ENCODE data around the gene CALN1.

The CALN1 gene

DNA sequence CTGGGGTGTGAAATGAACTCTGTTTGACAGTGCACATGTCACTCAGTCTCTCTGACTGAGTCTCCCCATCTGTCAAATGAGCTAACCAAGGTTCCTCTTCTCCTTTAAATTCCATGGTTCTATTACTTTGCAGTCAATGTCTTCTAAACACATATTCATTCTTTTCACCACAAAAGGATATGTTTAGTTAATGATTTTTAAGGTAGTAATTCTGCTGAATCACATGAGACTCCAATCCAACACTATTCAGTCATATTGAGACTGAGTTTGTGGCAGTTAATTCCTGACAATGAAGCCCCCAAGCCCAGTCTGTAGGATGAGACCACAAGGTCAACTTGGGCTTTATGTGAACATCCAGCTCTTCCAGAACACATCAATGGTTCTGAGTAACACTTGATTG lies 85.3 kb downstream of the CALN1 start:
- in situ Hi-C loops (cut with MboI; ENCODE audit: low sequenced_read_pairs): no loop called here

DNA sequence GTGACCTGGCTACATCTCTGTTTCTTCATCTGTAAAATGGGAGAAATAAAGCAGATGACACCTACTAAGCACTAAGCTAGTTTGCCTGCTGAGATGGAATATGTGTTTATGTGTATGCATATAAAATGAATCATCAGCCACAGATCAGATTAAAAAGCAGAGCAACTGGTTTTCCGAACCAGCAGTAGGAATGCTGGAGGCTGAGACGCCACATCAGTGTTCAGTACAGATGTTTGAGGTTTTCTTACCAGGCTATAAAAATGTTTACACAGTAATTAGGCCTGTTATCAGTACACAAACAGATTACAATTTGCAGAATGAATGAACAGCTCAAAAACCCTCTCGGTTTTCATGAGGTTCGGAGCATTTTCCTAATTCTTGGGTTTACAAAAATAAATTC lies 85.8 kb downstream of the CALN1 start:
- in situ Hi-C loops (cut with MboI; ENCODE audit: low sequenced_read_pairs): no loop called here

DNA sequence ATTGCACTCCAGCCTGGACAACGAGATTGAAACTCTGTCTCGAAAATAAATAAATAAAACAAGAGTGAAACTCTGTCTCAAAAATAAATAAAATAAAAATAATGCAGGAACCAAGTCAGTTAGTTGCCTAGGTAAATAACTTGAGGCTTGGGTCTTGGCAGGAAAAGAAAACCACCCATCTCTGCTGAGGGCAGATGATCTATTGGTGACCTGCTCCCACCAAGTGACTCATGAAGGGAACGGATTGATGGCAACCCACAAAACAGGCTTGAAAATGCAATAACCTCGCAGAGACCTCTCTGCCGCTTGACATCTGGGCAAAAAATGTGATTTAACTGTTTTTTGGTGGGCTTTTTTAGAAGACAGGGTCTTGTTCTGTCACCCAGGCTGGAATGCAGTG lies 86.6 kb downstream of the CALN1 start:
- in situ Hi-C loops (cut with MboI; ENCODE audit: low sequenced_read_pairs): no loop called here

DNA sequence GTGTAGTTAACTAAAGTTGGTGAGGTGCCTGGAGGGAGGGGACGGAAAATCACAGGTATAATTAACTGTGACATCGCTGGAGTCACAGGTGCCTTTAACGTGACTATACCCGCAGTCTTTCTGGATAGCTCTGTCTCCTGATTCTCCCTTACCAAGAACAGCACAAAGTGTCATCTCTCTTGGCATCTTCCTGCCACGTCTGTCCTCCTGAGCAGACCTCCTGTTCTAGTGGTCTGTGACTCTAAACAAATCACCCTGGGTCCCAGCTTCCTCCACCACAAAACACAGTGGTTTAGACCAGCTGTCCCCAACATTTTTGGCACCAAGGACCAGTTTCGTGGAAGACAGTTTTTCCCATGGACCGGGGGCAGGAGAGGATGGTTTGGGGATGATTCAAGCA lies 90.5 kb downstream of the CALN1 start:
- in situ Hi-C loops (cut with MboI; ENCODE audit: low sequenced_read_pairs): no loop called here

DNA sequence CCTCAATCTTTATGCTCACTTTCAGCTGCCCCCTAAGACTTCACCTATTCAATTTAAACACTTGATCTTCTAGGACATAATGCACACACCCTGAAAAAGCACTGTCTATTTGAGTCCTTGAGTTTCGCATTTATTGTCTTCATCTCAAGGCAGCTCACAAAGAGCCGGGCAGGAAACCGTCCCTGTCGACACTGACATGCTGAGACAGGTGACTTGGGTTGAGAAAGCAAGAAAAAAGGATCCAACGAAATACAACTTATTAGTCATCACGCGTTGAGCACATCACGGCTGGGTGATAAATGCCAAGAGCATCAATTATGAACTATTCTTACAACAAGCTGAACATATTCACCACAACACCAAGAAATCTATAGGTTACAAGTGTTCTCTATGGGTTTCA lies 91.1 kb downstream of the CALN1 start:
- in situ Hi-C loops (cut with MboI; ENCODE audit: low sequenced_read_pairs): no loop called here

DNA sequence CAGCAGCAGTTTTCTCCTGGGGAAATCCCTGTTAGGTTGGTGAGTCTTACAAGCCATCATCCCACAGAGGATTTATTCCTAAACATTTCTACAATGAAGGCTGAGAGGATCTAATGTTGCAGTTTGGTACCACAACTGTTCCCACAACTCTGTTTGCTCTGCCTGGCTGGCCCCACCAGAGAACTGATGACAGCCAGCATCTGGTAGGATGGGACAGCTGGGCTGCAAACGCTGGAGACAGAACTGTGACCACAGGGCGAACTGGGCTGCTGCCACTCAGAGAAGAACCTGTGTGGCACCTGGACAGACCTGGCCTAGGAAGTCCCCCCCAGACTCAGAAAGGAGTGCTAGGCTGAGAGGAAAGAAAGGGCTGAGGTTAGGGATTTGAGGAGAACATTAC lies 94.8 kb downstream of the CALN1 start:
- in situ Hi-C loops (cut with MboI; ENCODE audit: low sequenced_read_pairs): no loop called here

DNA sequence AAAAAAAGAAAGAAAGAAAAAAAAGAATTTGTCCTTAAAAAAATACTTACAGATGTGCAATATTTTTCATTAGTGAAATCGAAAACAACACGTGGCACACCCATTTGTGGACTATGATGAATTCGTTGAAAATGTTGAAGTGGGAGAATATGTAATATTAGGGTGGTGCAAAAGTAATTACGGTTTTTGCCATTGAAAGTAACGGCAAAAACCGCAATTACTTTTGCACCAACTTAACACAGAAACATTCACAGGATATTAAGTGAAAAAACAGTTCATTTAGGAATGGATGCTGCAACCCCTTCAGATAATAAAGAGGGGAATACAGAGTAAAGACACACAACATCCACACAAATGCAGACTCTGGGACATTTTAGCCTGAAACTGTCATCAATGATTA lies 96.0 kb downstream of the CALN1 start:
- in situ Hi-C loops (cut with MboI; ENCODE audit: low sequenced_read_pairs): no loop called here

DNA sequence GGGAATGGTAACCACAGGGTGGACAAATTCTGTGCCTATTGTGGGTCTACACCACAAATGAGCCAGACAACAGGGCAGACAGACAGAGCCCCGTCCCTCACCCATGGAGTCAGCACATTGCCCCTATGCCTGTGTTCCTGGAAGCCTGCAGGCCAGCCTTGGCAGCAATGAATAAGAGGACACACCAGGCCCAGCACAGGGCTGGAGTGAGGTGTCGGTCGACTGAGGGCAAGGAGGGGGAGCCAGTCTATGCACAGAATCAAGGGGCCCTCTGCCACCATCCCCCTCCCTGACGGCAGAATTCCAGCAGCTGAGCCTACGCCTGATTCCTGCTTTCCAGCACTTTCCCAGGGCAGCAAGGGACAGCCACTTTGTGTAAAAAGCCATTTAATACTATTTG lies 98.2 kb downstream of the CALN1 start:
- in situ Hi-C loops (cut with MboI; ENCODE audit: low sequenced_read_pairs): no loop called here

DNA sequence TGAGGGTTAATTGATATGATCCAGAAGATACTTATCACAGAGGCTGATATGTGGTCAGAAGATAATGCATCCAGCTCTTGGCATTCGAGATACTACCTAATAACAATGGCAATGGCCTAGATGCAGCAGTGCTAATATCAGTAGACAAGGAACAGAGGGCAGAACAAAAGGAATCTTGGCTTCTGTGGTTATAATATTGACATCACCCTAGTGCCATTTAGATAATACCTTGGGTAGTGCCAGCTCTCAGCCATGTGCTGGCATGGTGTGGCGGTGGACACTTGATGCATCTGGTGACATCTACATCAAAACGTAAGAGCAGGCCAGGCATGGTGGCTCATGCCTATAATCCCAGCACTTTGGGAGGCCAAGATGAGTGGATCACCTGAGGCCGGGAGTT lies 101.8 kb downstream of the CALN1 start:
- in situ Hi-C loops (cut with MboI; ENCODE audit: low sequenced_read_pairs): no loop called here

DNA sequence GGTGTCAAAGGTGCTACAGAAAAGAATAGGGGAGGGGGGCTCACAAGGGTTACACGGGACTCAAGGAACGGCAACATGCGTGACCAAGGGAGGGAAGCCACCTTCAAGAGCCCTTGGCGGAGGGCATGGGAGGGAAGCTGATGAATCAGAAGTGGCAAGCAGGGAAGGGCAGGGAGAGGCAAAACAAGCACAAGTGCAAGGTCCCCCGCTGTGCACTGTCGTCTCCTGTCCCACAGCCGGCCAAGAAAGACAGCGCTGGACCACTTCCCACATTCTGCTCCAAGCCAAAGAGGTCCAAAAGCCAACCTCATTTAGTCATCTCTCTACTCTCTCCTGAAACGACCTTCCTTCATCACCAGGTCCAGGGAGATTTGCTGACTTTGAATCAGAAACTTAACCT lies 102.7 kb downstream of the CALN1 start:
- in situ Hi-C loops (cut with MboI; ENCODE audit: low sequenced_read_pairs): no loop called here

DNA sequence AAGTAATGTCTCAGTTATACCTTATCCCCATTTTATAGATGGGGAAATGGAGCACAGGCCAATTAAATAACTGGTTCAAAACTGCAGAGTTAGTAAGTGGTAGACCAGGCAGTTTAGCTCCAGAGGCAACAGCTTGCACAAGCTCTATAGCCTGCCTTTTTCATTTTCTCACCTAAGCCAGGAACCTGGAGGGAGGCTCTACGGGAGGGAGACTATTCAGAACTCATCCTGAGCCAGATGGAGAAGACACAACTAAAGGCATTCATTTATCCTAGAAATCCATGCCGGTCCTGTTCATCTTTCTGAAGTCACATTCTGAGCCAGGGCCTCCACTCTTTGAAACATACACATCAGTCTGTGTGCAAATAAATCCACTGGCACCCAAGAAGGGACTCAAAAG lies 103.2 kb downstream of the CALN1 start:
- in situ Hi-C loops (cut with MboI; ENCODE audit: low sequenced_read_pairs): no loop called here

DNA sequence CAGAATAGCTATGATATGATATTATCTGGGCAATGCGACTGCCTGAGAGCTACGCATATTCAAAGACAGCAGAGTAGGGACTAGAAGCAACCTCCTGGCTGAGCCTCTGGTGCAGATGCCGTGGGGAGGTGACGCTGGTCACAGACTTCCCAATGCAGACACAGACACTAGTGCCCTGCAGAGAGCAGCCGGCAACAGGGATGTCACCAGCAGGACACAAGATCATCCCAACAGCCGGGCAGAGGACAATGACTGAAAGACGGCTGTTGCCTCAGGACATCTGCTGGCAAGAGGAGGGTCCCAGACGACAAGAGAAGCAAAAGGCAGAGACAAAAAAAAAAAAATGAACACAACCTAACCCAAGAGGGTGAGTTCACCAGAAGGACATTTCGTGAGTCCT lies 104.6 kb downstream of the CALN1 start:
- in situ Hi-C loops (cut with MboI; ENCODE audit: low sequenced_read_pairs): no loop called here

DNA sequence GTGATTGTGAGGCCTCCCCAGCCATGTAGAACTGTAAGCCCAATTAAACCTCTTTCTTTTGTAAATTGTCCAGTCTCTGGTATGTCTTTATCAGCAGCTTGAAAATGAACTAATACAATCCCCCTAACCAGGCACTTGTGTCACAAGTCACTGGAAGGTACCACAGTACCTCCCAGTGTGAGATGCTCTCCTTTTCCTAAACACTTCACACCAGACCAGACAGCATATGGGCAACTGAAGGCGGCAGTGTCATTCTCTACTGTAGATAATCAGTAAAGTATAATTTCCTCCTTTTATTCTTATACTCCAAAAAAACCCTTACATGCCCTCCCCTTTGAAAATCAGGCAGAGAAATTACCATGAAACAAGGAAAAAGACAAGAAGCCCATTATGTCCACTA lies 113.2 kb downstream of the CALN1 start:
- in situ Hi-C loops (cut with MboI; ENCODE audit: low sequenced_read_pairs): no loop called here

DNA sequence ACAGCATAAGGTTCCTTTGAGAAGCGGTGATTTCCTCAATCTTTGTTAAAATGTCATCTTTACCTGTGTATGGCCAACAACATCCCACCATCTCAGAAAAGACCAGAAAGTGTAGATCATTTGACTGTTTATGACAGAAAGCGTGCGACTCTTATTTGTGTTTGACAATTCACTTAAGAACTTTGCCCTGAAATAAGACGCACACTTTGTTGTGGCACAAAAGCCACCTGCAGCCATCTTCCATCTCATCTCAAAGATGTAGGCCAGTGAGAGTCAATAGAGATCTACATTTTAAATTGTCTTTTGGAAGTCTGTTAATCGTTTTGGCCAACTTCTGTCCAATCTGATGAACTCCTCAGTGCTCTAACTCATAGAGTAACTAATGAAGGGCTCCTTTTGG lies 114.0 kb downstream of the CALN1 start:
- in situ Hi-C loops (cut with MboI; ENCODE audit: low sequenced_read_pairs): no loop called here

DNA sequence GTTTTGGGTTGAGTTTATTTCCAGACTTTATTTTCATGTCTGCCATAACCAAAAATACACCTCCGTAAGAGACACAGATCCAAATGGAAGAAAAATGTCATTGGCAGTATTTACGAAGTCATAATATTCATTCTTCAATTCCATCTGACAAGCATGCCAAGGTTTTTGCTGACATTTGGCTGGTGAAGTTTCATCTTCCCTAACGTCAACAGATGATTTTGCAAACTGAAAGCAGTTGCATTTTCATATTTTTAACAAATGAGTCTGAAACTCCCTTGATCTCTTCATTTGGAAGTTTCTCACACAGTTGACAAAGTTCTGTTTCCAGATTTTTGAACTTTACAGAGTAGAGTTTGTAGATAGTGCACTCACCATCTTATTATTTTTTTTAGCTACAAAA lies 114.5 kb downstream of the CALN1 start:
- in situ Hi-C loops (cut with MboI; ENCODE audit: low sequenced_read_pairs): no loop called here

DNA sequence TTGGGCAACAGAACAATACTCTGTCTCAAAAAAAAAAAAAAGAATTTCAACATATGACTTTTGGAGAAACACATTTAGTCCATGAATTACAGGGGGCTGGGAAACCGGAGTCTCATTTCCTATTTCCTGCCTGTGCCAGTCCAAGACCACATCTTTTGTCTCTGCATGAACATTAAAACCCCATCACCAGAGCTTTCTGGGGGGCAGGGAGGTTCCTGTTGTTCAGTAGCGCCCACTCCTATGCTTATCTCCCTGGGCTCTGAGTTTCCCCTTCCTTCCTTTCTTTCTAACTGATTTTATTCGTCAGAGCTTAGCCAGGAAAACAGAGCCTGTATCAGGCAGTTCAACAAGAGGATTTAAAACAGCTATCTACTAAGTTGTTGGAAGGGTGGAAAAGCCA lies 119.3 kb downstream of the CALN1 start:
- in situ Hi-C loops (cut with MboI; ENCODE audit: low sequenced_read_pairs): no loop called here

DNA sequence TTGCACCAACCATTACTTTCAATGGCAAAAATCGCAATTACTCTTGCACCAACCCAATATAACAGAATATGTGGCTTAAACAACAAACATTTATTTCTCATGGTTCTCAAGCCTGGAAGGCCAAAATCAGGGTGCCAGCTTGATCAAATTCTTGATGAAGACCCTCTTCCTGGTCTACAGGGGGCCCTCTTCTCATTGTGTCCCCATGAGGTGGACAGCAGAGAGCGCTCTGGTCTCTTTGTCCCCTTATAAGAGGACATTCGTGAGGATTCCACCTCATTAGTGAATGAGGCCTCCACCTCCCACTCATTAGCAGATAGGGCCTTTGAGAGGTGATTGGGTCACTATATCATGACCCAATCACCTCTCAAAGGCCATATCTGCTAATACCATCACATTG lies 120.0 kb downstream of the CALN1 start:
- in situ Hi-C loops (cut with MboI; ENCODE audit: low sequenced_read_pairs): no loop called here

DNA sequence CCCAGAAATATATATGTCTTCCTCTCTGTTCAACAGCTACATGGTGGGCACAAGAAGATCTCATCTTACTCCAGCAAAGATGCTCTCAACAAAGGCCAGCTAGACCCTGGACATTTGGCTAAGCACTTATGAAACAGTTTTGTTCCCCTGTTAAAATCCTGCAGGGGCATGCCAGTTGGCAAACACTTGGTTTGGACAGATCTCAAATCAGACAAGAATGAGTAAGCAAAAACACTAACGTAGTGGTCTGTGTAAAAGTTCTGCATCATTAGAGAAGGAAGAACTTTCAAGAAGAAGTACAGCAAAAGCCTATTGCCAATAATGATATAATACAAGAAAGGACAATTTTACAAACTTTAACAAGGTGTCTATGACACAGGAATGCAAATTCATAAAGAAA lies 125.6 kb downstream of the CALN1 start:
- in situ Hi-C loops (cut with MboI; ENCODE audit: low sequenced_read_pairs): no loop called here

DNA sequence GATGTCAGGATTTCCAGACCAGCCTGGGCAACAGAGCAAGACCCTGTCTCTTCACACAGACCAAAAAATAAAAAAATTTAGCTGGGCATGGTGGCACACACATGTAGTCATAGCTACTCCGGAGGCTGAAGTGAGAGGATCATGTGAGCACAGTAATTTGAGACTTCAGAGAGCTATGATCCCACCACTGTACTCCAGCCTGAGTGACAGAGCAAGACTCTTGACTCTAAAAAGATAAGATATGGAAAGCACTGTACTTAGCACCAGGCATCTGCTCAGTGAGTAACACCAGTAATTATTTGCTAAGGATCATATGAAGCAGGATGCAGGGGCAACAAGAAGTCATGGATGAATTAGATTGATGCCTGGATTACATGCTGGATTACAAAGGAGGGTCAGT lies 128.8 kb downstream of the CALN1 start:
- in situ Hi-C loops (cut with MboI; ENCODE audit: low sequenced_read_pairs): no loop called here

DNA sequence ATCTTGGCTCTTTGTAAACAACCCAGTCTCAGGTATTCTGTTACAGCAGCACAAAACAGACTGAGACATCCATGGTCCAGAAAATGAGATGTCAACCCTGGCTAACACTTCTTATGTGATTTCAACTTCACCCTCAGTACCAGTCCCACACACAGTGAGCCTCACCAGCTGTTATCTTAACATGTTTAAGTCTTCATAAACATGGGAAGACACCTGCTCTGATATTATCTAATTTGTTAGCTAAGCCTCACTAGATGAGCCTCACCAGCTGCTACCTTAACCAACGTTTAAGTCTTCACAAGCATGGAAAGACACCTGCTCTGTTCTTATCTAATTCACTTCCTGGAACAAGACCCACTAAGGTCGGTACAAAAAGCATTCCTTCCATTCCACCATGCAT lies 130.8 kb downstream of the CALN1 start:
- in situ Hi-C loops (cut with MboI; ENCODE audit: low sequenced_read_pairs): no loop called here

DNA sequence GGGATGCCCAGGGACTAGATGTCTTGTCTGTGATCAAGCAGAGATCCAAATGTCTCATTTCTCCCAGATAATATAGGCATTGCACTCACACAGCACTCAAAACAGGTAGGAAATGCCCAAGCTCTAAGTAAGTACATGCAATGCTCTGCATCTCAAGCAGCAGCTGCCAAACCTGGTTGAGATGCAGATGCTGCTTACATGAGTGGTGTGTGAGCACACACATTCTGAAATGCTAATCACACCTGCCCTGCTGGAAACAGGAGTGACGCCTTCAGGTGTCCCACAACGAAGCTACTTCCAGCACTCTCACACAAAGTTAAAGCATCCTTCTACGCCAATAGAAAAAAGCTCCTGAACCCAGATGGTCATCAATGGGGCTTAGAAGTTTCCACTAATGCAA lies 132.9 kb downstream of the CALN1 start:
- in situ Hi-C loops (cut with MboI; ENCODE audit: low sequenced_read_pairs): no loop called here

DNA sequence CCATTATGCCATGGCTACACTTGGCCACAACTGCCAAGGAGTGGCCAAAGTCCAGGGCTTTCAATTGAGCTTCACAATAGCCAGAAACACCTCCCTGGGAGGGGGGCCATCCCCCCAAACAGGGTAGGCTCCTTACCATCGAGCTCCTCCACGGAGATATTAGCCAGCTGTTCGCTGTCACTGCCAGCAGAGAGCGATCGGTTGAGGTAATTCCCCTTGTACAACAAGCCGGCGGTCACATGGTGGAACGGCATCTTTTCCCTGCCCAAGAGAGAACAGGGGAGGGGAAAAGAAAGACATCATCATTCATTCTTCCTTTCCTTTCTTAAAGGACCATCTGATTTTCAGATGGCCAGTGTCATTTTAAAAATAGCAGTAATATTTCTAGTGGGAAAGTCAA lies 133.6 kb downstream of the CALN1 start:
- in situ Hi-C loops (cut with MboI; ENCODE audit: low sequenced_read_pairs): no loop called here

DNA sequence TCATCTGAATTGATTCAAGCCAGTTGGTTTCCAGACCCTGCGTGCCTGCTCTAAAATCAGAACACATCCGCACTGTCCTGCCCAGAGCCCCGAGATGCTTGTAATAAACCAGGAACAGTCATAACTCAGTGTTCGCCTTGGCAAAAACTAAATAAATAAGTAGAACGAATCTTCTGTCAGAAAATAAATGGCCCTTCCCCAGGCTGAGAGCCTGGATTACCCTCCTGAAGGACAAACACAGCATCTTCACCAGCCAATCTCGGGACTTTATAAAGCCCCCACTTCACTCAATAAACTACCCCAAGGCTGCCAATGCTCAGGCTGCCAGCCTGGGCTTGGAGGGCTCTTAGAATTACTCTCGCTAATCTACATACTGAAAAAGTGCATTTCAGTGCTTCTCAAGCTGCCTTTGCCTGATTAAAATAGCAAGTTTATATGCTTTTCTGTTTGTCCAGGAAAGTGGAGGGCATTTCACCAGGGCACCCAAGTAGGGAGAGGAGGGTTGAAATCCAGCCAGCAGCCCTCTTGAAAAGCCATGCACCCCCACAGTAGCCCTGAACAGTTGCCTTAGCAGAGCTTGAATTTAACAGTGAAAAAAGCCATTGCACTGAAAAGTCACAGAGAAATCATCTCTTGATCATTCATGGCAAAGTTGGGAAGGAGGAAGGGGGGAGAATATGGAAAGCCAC lies 136.6 kb downstream of the CALN1 start:
- in situ Hi-C loops (cut with MboI; ENCODE audit: low sequenced_read_pairs): no loop called here

DNA sequence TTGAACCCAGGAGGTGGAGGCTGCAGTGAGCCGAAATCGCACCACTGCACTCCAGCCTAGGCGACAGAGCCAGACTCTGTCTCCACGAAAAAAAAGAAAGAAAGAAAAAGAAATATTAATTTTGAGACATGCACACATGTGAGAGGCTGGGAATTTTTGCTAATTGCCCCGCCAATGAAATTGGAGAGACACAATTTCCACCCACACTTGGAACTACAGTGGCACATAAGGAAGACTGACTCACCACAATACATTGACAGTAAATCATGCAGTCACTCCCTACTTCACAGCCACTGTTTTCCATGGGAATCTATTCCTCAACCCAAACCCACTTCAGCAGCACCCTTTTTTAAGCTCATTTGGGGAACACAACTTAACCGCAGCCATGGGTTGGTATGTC lies 139.7 kb downstream of the CALN1 start:
- in situ Hi-C loops (cut with MboI; ENCODE audit: low sequenced_read_pairs): no loop called here
